GM18517 (cell line): ENCODE data around the gene DCC.

Source experiments
- ATAC-seq: cut with Tn5 transposase; IDR thresholded peaks from one replicate; pipeline ENCODE4 v1.9.1; 2021; ENCODE audit warnings: mild to moderate bottlenecking, moderate library complexity; ENCODE audit not compliant: unreplicated experiment

Gene DCC

DNA sequence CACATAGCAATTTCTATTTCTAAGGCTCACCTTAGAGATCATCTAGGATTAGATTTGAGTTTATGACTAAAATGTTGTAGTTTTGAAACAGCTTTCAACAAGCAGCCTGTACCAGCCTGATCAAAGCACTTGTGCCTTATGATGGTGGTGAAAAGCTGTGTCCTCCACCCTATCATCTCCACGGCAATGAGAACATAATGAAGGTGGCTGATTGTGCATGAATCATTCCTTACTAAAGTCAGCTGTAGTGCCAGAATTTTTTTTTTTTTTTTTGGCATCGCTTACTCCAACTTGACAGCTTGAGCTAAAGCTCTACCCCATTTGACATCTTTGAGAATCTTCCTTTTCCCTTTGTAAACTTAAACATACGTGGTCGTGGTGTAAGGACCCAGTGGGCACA is 86.0 kb downstream of the DCC start:
- no peak for ATAC-seq

DNA sequence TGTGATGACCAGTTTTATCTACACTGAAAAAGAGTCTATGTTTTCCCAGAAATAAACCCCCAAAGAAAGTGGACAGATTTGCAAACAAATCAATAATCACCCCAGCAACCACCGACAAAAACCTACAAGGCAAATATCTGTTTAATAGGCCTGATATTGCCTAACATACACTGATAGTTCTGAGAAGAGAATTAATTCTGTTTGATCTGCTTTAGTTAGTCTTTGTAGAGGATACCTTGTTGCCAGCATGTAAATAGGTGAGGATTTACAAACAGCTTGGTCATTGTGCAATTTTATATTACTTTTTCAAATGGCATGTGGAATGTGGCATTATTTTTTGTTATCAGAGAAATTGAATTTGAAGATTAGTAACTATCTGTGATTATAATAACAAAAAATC is 86.5 kb downstream of the DCC start:
- no peak for ATAC-seq

DNA sequence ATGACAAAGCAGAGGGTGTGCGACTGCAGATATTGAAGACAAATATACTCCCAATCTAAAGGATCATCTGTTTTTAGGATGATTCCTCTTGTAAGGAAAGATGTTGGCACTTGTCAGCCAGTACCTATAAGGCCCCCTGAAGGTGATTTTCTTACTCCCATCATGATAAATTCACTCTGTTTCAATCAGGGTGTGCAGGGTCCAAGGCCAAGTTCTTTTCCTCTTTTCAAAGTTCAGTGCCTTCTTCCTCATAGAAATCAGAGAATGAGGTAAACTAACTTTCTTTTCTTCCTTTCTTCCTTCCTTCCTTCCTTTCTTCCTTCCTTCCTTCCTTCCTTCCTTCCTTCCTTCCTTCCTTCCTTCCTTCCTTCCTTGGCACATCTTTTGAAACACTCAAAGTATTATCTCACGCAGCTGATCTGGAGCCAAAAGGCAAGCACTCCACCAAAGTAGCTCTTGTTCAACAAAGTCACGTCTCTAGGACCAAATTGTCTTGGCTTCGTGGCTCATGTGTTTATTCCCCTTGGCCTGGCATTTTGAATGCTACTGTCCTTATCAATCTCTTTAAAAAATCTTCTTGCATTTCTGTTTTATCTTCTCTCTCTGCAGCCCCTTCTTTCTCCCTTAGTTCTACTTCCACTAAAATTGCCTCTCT is 87.7 kb downstream of the DCC start:
- no peak for ATAC-seq

DNA sequence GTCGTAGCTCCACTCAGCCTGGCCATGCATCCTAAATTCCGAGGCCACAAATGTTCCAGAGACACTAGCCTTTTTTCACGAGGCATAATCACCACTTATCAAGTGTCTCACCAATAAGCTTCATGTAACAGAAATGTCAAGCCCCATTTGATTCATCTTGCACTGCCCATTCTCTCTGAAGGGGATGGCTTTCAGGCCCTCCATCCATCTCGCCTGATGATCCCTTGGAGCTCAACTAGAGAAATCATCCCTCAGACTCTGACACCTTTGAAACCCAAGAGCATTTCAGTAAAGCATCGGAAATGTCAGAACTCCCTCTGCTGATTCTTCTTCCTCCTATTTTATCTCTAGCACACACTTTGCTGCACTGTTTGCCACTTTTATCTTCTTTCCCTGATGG is 91.7 kb downstream of the DCC start:
- ATAC-seq = no peak

DNA sequence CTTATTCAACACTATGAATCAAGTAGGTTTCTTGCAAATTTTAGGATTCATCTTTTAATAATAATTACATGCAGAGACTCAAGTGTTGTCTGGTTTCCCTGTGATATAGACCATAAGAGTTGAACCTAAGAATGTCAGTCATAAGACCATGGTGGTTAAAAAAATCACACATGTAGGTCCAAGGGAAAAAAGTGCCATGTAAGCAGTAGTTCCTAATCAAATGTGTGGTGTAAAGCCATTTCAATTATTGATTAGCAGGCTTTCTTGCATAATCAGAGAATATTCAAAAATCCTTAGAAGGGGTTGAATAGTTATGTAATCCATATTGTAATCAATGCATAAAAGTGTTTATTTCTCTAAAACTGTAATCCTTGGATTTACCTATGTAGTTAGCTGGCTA is 93.8 kb downstream of the DCC start:
- no peak for ATAC-seq

DNA sequence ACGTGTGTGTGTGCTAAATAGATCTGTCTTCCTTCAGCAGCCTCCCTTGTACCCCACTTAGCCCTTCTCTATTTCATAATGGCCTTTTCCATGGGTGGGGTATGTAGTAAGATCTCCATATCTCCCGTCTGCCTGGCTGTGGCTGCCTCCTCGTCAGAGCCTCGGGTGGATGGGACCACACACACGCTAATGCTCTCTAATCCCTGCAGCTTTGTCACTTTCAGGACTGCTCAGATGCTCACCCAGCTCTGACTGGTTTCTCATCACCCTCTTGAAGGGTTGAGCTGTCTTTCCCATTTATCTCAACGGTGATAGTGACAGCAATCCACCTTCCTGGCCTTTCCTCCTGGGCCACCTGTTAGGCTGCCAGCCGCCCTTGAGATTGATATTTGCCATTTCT is 95.3 kb downstream of the DCC start:
- no peak for ATAC-seq

DNA sequence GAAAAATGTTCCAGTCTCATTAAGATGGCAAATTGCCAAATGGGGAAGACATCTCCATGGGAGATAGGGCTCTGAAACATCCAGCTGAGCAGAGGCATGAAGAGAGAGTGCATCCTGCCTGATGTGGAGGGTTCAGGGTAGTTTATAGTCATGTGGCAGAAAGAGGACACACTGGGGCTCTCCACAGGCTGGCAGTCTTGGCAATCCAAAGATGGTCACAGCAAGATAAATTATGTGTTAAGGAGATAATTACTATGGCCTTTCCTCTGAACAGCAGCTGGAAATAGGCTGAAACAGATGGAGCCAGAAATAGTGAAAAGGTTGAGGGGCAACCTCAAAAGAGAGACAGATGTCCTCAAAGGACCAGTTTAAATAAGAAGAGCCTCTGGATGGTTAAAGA is 97.2 kb downstream of the DCC start:
- ATAC-seq = no peak

DNA sequence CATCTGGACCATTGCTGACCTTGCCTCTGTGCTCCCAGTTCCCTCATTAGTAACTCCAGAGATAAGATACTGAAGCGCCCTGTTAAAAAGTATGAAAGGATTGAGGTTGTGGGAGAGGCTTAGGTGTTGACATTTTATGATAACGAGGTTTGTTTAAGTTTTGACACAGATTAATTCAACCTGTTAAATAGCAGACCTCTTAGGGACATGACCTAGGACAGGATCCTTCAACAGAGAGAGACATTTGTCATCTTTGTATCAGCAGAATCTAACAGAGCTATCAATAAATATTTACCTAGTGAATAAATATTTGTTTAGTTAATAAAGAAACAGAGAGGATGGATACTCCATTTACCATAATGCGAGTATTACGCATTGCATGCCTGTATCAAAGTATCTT is 99.5 kb downstream of the DCC start:
- ATAC-seq = no peak

DNA sequence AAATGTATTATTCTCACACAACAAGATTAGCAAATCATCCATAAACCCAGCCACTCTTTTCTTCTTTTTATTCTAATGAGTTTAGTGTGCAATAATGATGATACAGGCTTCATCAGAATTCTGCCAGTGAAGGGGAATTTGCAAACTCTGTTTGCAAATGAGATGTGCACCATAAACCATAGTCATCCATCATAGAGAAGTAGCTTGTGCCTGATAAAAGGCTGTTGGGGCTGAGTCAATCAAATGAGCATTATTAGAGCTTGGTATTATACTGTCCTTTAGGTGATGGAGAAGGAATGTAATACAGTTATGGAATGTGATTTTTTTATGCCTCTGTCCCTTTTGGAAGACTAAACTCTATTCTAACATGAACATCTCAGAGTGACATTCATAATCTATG is 101.8 kb downstream of the DCC start:
- ATAC-seq = no peak

DNA sequence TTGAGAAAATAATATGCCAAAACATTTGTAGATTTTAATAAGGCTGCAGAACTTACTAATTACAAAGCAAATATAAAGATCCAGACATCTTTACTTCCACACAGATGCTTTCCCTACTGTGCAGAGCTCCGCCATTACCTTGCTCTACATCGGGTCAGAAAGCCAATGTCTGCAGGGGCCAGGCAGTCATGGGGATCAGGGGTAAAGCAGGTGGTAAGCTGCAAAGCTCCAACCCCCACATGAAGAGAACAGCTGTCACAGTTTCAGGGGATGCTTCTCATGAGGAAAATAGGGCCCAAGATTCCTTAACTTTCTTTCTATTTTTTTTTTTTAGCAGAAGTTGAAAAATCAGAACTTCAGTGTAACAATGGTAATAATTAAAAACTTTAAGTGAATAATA is 102.7 kb downstream of the DCC start:
- no peak for ATAC-seq

DNA sequence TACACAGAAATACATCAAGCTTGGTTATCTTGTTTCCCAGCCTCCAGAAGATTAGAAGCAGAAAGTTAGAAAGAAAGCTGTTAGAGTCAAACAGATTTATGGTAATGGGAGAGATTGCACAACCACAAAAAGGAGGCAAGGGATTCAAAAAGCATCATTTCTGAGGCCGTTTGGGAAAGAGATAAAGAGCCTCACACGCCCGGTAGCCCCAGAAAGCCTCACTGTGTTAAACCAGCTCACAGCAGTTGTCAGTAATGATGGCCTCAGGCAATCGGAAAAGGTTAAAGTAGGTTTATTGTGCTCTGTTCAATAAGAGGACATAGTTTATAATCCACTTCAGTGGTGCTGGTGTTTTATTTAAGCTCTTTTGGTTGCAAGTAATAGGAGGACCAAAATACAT is 111.3 kb downstream of the DCC start:
- no peak for ATAC-seq

DNA sequence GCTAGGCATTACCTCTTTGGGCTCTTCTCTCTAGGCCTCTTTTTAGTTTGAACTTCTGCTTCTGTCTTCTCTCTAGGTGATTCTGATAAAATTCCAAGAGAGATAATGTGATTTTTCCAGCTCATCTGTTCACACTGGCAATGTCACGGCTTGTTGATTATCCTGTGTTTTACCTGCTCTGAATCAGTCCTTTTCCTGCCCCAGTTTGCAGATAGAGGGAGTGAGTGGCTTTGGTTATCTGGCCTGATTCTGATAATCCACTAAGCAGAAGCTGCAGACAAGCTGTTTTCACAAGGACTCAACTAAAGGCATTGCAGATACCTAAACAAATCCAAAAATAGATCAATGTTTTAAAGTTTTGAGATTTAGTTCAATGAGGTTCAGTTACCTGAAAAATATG is 111.9 kb downstream of the DCC start:
- no peak for ATAC-seq

DNA sequence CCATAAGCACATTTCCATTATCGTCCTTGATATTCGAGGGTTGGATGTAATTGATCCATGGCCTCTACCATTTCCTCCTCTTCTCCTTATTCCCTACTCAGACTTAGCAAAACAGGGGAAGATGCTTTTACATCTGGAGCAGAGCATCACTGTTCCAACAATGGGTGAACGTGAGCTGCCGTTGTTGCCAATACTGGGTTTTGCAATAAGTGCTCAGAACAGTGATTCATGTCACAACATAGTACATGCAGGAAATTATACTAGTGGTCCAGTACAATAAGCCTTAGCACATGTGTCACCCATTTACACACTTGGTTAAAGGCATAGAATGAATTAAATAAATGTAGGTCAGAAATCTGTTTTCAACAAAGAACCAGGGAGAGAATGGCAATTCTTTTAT is 112.4 kb downstream of the DCC start:
- ATAC-seq = no peak

DNA sequence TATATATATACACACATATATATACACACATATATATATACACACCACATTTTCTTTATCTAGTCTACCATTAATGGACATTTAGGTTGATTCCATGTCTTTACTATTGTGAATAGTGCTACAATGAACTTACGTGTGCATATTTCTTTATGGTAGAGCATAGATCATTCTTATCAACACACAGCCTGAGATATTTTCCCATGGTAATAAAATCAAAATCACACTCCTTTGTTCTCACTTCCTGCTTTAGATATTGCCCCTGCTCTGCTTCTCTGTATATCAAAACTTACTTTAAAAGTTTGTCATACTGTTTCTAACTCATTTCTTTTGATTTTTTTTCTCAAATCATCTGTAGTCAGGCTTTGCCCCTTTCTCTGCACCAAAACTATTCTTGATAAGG is 119.9 kb downstream of the DCC start:
- ATAC-seq = no peak

DNA sequence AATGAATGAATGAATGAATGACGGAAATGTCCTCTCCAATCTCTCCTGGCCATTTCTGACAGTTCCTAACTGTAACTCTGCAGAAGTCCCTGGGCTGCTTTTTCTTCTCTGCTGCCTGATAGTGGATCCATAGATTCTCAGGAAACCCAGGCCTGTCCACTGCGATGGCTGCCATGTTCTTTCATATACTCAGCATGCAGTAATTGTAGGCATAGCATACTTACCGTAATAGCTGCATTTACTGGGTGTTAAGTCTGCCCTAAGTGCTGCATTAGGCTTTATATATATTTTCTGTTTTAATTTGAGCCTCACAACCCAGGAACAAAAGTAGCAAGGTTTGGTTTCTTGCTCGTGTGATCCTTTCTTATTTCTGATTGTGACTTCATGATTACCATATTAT is 122.9 kb downstream of the DCC start:
- no peak for ATAC-seq

DNA sequence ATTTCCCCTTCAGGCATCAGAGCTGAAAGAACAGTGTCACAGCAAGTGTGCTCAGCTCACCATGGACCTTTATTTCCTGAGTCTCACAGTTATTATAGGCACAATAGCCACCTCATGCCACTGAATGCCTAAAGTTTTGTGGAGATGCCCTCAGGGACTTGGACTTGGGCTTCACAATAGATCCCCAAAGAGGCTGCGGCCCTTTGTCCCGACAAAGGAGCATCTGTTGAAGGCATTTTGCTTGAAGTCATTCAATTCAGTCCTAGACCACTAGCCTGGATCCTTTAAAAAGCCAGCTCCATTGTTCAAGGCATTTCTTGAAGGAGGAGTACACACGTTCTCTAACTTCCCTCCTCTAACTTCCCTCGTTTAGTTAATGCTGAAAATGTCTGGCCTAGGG is 125.4 kb downstream of the DCC start:
- ATAC-seq = no peak

DNA sequence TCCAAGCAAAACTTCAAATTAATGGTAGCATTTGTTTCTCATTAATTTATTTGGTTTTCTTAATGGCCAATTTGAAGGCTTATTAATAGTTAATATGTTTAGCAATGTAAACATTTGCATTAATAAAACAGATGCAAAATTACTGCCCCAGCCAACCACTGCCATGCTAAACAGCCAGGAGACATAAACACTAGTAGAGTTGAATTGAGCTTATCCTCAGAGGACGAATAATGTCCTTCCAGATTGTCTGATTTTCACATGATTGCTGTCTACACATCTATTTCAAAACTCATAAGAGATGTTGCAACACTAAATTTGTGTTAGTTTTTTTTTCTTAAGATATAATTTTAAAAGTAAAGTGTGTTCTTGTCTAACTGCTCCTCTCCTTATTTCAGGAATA is 128.5 kb downstream of the DCC start:
- ATAC-seq = no peak

DNA sequence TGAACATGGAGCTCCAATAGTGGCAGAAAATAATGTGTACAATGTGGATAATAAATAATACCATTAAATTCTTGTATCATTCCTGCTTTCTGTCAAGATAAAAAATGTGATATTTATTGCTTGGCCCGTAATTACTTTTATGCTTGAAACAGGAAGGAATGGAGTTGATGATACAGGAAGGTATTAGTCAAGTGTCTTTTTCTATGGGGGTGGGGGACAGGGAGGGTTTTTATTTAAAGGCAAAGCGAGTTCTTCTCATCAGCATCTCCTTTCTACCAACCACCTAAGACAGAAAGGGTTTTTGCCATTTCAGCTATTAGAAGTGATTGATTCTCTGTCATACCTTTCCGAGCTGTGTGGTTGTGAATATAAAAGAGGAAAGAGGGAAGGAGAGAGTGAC is 135.3 kb downstream of the DCC start:
- ATAC-seq = no peak

DNA sequence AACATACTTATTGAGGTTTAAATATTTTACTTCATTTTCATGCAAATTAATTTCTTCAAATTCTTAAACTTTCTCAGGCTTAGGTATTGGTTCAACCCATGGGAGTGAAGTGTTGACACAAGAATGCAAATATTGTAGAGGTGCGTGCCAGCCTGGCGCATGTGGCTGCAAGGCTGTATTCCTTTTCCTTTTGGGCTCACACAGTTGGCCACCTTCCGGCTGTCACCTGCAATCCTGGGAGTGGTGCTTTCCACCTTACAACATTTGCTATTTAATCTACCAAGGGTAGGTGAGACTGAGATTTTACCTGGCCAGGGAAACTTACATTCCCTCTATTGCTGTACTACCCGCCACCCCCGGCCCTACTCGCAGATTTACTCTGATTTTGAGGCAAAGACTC is 141.1 kb downstream of the DCC start:
- ATAC-seq = no peak

DNA sequence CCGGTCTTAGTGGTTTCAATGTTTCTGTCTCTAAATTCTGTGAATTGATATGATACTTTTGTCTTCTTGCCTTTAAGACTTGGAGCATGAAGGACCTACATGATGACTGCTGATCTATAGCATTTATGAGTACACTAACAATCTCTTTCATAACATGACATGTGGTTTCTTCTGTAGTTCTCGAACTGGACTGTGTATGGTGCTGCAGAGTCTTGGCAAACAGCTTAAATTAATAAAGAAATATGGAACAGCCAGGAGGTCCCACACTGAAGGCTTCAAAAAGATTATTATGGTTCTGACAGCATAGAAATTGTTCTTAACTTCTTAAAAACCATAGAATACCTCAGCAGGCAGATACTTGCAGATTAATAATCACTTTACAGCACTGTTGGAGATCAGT is 145.0 kb downstream of the DCC start:
- no peak for ATAC-seq

DNA sequence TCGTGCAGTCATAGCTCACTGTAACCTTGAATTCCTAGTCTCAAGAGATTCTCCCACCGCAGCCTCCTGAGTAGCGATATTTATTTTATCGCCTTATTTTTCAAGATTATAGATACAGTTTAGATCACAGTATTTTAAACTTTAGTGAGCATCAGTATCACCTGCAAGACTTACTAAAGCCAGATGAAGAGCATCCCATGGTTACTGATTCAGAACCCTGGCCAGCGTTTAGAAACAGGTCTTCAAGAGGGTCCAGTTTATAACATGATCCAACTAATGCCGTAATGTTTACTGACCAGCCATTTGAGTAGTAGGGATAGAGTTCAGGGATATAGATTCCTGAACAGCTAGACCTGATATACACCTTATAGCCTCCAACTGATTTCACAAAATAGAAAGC is 146.1 kb downstream of the DCC start:
- no peak for ATAC-seq

DNA sequence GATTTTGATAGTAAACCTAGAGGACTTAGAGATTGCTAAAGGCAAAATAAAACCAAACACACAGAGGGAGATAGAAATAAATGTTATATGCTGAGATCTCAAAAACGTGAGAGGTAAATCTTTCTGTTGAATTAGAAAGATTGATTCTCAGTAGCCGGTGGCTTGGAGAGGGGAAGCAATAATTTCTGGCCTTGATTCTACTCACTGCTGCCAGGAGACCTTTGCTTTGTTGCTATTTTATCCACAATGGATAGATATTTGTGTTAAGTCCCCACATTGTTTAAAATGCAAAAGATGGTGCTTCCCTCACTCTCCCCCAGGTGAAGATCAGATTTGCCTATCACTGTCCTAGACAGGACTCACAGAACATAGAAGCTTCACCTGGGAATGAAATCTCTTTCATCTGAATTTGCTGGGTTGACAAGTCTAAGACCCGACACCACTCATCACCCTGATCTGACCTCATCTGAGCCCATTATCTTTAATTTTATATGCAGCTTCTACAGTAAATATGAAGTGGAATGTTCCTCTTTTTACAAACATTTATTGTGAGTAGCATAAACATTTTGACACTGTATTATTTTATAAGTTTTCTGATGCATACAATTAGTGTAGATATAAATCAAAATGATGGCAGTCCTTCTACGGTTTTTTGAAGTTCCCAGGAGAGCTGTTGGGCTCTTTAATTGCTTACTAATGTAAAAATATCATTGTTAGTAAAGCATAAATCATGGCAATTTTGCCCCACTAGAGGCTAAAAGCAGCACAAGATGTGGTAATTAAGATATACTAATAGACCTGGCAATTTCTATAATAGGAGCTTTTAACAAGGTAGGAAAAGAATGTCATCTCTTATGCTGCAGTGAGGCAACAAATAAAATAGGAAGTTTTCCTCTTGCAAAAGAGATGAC is 149.7 kb downstream of the DCC start:
- ATAC-seq = no peak

DNA sequence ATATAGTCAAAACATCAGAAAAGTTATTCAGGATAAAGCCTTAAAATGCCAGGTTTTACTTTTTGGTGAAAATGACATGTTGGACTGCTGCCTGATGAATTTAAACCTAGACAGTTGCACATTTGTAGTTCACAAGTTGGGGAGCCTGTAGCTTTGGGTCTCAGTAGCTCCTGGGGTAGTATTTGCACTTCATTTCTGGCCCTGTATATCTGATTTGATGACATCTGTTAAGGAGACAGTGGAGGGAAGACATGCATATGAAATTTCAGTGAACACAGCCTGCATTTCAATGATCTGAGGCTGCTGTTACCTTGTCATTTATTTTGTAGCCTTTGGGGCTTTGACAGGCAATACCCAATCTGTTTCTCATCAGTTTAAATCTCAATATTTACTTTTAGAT is 156.4 kb downstream of the DCC start:
- no peak for ATAC-seq
